Measurements from ENCODE around the gene THSD7B.

DNA sequence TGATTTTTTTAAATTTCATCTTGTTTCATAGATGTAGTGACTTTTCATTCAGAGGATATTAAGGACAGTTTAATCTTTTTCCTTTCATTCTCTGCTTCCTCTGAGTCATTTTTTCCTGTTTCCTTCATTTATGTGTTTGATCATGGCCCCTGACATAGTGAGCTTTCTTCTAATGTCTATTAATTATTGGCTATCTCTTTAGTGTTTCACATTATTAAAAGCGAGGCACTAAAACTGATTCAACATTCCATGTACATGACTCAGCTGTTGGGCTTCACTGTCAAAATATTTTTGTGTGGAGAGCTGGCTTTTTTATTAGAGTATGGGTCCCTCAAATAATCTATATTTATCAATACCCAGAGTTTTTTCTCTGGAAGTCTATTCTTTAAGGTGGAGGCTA lies 125.8 kb downstream of the THSD7B start:
- TF ChIP-seq, protein P1, sequence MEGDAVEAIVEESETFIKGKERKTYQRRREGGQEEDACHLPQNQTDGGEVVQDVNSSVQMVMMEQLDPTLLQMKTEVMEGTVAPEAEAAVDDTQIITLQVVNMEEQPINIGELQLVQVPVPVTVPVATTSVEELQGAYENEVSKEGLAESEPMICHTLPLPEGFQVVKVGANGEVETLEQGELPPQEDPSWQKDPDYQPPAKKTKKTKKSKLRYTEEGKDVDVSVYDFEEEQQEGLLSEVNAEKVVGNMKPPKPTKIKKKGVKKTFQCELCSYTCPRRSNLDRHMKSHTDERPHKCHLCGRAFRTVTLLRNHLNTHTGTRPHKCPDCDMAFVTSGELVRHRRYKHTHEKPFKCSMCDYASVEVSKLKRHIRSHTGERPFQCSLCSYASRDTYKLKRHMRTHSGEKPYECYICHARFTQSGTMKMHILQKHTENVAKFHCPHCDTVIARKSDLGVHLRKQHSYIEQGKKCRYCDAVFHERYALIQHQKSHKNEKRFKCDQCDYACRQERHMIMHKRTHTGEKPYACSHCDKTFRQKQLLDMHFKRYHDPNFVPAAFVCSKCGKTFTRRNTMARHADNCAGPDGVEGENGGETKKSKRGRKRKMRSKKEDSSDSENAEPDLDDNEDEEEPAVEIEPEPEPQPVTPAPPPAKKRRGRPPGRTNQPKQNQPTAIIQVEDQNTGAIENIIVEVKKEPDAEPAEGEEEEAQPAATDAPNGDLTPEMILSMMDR (IDR thresholded peaks at IDR 0.05) = no peak
- no peak for TF ChIP-seq EZH2 (IDR thresholded peaks at IDR 0.05)

All from neural progenitor cell (in vitro differentiated cells).